ENCODE results near the gene TTC12. TPM values are rescaled to one million over a fixed set of nuclear protein-coding genes. Genes with fewer than 3 reads are reported as not detected.

Gene TTC12
- polyA plus RNA-seq (17.2 to 27.3 TPM (median 23.4 TPM) in 3 replicates), polyA minus RNA-seq (15.2 to 37.2 TPM (median 29.6 TPM) in 3 replicates)
- 19.8 TPM for polyA plus RNA-seq (2011; ENCODE audit: low read depth)
- polyA plus RNA-seq (2011; cell fraction: cytosol; rRNA removed): 13.5 and 15.1 TPM in 2 replicates
- polyA plus RNA-seq (2011; cell fraction: nucleus; rRNA removed): 46.2 and 48.3 TPM in 2 replicates
- polyA plus RNA-seq (2012; ENCODE audit: low replicate concordance): 9.3 and 13.7 TPM in 2 replicates
- 9.2 TPM for polyA minus RNA-seq (2011; cell fraction: cytosol; rRNA and poly(A)+ RNA removed)
- 20.6 and 41.2 TPM in 2 replicates for polyA minus RNA-seq (2011; cell fraction: nucleus; rRNA and poly(A)+ RNA removed)

GRCh38 chr11:113314389-113315301 lies at the start of gene TTC12:
Gene TTC12 (plus strand): TSS chr11:113314583. CDS start chr11:113316258, 1,675 bp downstream.
- Histone ChIP-seq H3K9me1 (ENCODE audit: control insufficient read depth, extremely low read depth, insufficient read depth, low read length) (no peaks in the 10 kb centered on the region), H4K20me1 (ENCODE audit: control insufficient read depth, extremely low read depth, insufficient read depth, low read length) (no peaks in the 10 kb centered on the region), H3K4me1 (ENCODE audit: control insufficient read depth, extremely low read depth, insufficient read depth, low read length) (peaks cover 26% of the 10 kb centered on the region), H3K27me3 (ENCODE audit: control insufficient read depth, extremely low read depth, insufficient read depth, low read length) (no peaks in the 10 kb centered on the region), H3K4me3 (ENCODE audit: control insufficient read depth in 2 of 3, extremely low read depth in 1 of 3, insufficient read depth in 2 of 3, low read depth in 1 of 3, low read length in 3 of 3) (peak within 1 kb of the TSS; percentile 71 to 84 (median 78)), H3K79me2 (ENCODE audit: control insufficient read depth, insufficient read depth, low read length) (peaks cover 12% of the 10 kb centered on the region), H3K4me2 (ENCODE audit: control insufficient read depth, extremely low read depth, insufficient read depth, low read depth, low read length) (peak within 1 kb of the TSS; percentile 95), H3K27ac (ENCODE audit: control insufficient read depth, insufficient read depth, low read length) (peak within 1 kb of the TSS; percentile 89), H3K9me3 (ENCODE audit: control insufficient read depth, low read depth, low read length) (no peaks in the 10 kb centered on the region), H2AFZ (ENCODE audit: control insufficient read depth, low read length) (peak within 1 kb of the TSS; percentile 86), H3K9ac (ENCODE audit: control insufficient read depth, extremely low read depth, insufficient read depth, low read length) (peak within 1 kb of the TSS; percentile 91), H3K36me3 (ENCODE audit: control insufficient read depth in 2 of 2, extremely low read depth in 1 of 2, insufficient read depth in 2 of 2, low read length in 2 of 2) (peaks cover 0 to 2% of the 10 kb centered on the region in 2 experiments)
- peak; percentile 51 for FAIRE-seq
- TF ChIP-seq, protein P1, sequence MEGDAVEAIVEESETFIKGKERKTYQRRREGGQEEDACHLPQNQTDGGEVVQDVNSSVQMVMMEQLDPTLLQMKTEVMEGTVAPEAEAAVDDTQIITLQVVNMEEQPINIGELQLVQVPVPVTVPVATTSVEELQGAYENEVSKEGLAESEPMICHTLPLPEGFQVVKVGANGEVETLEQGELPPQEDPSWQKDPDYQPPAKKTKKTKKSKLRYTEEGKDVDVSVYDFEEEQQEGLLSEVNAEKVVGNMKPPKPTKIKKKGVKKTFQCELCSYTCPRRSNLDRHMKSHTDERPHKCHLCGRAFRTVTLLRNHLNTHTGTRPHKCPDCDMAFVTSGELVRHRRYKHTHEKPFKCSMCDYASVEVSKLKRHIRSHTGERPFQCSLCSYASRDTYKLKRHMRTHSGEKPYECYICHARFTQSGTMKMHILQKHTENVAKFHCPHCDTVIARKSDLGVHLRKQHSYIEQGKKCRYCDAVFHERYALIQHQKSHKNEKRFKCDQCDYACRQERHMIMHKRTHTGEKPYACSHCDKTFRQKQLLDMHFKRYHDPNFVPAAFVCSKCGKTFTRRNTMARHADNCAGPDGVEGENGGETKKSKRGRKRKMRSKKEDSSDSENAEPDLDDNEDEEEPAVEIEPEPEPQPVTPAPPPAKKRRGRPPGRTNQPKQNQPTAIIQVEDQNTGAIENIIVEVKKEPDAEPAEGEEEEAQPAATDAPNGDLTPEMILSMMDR (optimal IDR thresholded peaks at IDR 0.05 in 1 of 3, IDR thresholded peaks at IDR 0.05 in 1 of 3, conservative IDR thresholded peaks at IDR 0.05 in 1 of 3; ENCODE audit: extremely low read depth in 1 of 3, insufficient read depth in 2 of 3, low read length in 3 of 3): no peak
- TF ChIP-seq EZH2 (IDR thresholded peaks at IDR 0.05; ENCODE audit: low read length): no peak
- dilution Hi-C loops (cut with MboI; ENCODE audit: extremely low pct_ligation_motif_present, low sequenced_read_pairs): no loop called here
- peak; percentile 42 for DNase-seq (ENCODE audit: low read depth, low spot score)

DNA sequence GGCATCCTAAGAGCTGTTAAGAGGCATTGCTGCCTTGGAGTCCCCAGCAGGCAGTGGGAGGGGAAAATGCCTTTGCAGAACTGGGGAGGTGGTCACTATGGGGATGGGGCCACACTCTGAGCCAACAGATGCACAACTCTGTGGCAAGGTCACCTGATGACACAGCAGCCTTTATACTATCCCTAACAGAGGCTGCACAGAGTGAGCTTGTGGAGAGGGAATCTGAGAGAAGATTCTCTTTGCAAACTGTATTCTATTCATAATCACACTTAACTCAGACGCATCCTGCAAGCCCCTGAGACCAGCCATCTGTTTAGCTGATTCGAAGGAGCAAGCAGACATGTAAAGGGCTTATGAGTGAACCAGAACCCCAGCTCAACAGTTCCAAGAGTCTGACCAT lies 49.0 kb upstream of the TTC12 start:
- Histone ChIP-seq H3K4me2 (ENCODE audit: control insufficient read depth, extremely low read depth, insufficient read depth, low read depth, low read length) (no peak overlapping the region), H3K9ac (ENCODE audit: control insufficient read depth, extremely low read depth, insufficient read depth, low read length) (no peak overlapping the region), H3K9me1 (ENCODE audit: control insufficient read depth, extremely low read depth, insufficient read depth, low read length) (no peaks in the 10 kb centered on the region), H3K27ac (ENCODE audit: control insufficient read depth, insufficient read depth, low read length) (no peak overlapping the region), H3K9me3 (ENCODE audit: control insufficient read depth, low read depth, low read length) (no peaks in the 10 kb centered on the region), H3K79me2 (ENCODE audit: control insufficient read depth, insufficient read depth, low read length) (no peaks in the 10 kb centered on the region), H2AFZ (ENCODE audit: control insufficient read depth, low read length) (no peak overlapping the region), H3K4me1 (ENCODE audit: control insufficient read depth, extremely low read depth, insufficient read depth, low read length) (no peaks in the 10 kb centered on the region), H4K20me1 (ENCODE audit: control insufficient read depth, extremely low read depth, insufficient read depth, low read length) (no peaks in the 10 kb centered on the region), H3K27me3 (ENCODE audit: control insufficient read depth, extremely low read depth, insufficient read depth, low read length) (no peaks in the 10 kb centered on the region), H3K36me3 (ENCODE audit: control insufficient read depth in 2 of 2, extremely low read depth in 1 of 2, insufficient read depth in 2 of 2, low read length in 2 of 2) (no peaks in the 10 kb centered on the region), H3K4me3 (ENCODE audit: control insufficient read depth in 2 of 3, extremely low read depth in 1 of 3, insufficient read depth in 2 of 3, low read depth in 1 of 3, low read length in 3 of 3) (no peak overlapping the region)
- dilution Hi-C loops (cut with MboI; ENCODE audit: extremely low pct_ligation_motif_present, low sequenced_read_pairs): no loop called here
- FAIRE-seq: no peak
- no peak for DNase-seq (ENCODE audit: low read depth, low spot score)
- TF ChIP-seq EZH2 (IDR thresholded peaks at IDR 0.05; ENCODE audit: low read length): no peak
- TF ChIP-seq, protein P1 (optimal IDR thresholded peaks at IDR 0.05 in 1 of 3, IDR thresholded peaks at IDR 0.05 in 1 of 3, conservative IDR thresholded peaks at IDR 0.05 in 1 of 3; ENCODE audit: extremely low read depth in 1 of 3, insufficient read depth in 2 of 3, low read length in 3 of 3): no peak

Data from keratinocyte (primary cell).